Mesodermal cell (in vitro differentiated cells): Measurements from ENCODE around the gene FANCC.
A peak's percentile ranks its signal among the peaks of the same experiment; 100 is the strongest.

Source experiments
- H3K27ac ChIP-seq: 2 replicates; pipeline ENCODE4 v1.7.0; 2013; ENCODE audit warnings: mild to moderate bottlenecking, low read depth, low read length, moderate library complexity; ENCODE audit not compliant: severe bottlenecking
- H3K36me3 ChIP-seq: 2 replicates; pipeline ENCODE4 v1.7.1; 2013; ENCODE audit warnings: mild to moderate bottlenecking, low read length, moderate library complexity; ENCODE audit not compliant: control insufficient read depth, insufficient read depth
- H3K4me1 ChIP-seq: one replicate; pipeline ENCODE4 v1.7.1; 2013; ENCODE audit warnings: mild to moderate bottlenecking, low read length; ENCODE audit not compliant: insufficient read depth, control insufficient read depth, poor library complexity, severe bottlenecking
- H3K4me3 ChIP-seq: 2 replicates; pipeline ENCODE4 v1.7.0; 2013; ENCODE audit warnings: low read length, control low read depth, mild to moderate bottlenecking; ENCODE audit not compliant: insufficient read depth, poor library complexity, severe bottlenecking; ENCODE audit errors: extremely low read depth
- H3K9me3 ChIP-seq: 2 replicates; pipeline ENCODE4 v1.7.1; 2013; ENCODE audit warnings: mild to moderate bottlenecking, low read length, moderate library complexity; ENCODE audit not compliant: control insufficient read depth
- WGBS, 2 experiments: methylation state at CpG; one replicate each; pipeline ENCODE4 v1.1.5; 2013; ENCODE audit warnings: missing lambda C conversion rate in 2 of 2; ENCODE audit not compliant: insufficient coverage in 2 of 2; 5-methylcytosine and 5-hydroxymethylcytosine counted together

FANCC gene

GRCh38 chr9:95053611-95054570, 263.6 kb downstream of the FANCC start:
- Histone ChIP-seq H3K36me3 (peaks cover 25% of the 10 kb centered on the region), H3K27ac (peak overlapping the region; percentile 19), H3K9me3 (no peaks in the 10 kb centered on the region), H3K4me3 (no peak overlapping the region), H3K4me1 (peaks cover 33% of the 10 kb centered on the region)
- WGBS, 2 experiments = no CpG with 5 or more reads among the region's 5 CpGs

GRCh38 chr9:95049761-95050160, 267.7 kb downstream of the FANCC start:
- 40 to 73% methylated on average over 1 to 3 of the region's 6 CpGs for WGBS, 2 experiments
- Histone ChIP-seq H3K4me1 (peaks cover 4% of the 10 kb centered on the region), H3K36me3 (peaks cover 19% of the 10 kb centered on the region), H3K27ac (no peak overlapping the region), H3K9me3 (no peaks in the 10 kb centered on the region), H3K4me3 (peak overlapping the region; percentile 58)
